ENCODE results near the gene INIP.

INIP gene

GRCh38 chr9:112703304-112703703 is 14.6 kb downstream of the INIP start:
- no peak overlapping the region for H4K91ac ChIP-seq (ENCODE audit: low read depth, low read length, poor library complexity)
- no peaks in the 10 kb centered on the region for H3K4me1 ChIP-seq (ENCODE audit: control insufficient read depth in 2 of 2, insufficient read depth in 1 of 2, low read depth in 1 of 2, low read length in 2 of 2)
- H4K8ac ChIP-seq (ENCODE audit: low read depth, low read length), result no peak overlapping the region
- no peak for DNase-seq (ENCODE audit: low spot score)
- no peak overlapping the region for H3K4me2 ChIP-seq (ENCODE audit: insufficient read depth, low read length, poor library complexity, severe bottlenecking)
- no peaks in the 10 kb centered on the region for H3K9me3 ChIP-seq (replicated peaks in 1 of 2; ENCODE audit: control insufficient read depth in 2 of 2, insufficient read depth in 1 of 2, low read depth in 1 of 2, low read length in 2 of 2)
- no peak overlapping the region for H3K4me3 ChIP-seq (ENCODE audit: low read length in 2 of 2)
- no peak overlapping the region for H3K9ac ChIP-seq (ENCODE audit: low read depth, low read length, poor library complexity)
- H2BK15ac ChIP-seq (ENCODE audit: low read length), result no peak overlapping the region
- H3K27ac ChIP-seq (replicated peaks; ENCODE audit: low read length), result no peak overlapping the region
- no peak overlapping the region for H3K14ac ChIP-seq (ENCODE audit: low read length)
- H2AFZ ChIP-seq (ENCODE audit: low read length), result no peak overlapping the region
- peaks cover 3 to 55% of the 10 kb centered on the region in 2 donors for H3K36me3 ChIP-seq (replicated peaks in 1 of 2; ENCODE audit: control insufficient read depth in 2 of 2, insufficient read depth in 2 of 2, low read length in 2 of 2)
- no peak overlapping the region for H3K18ac ChIP-seq (ENCODE audit: low read length)
- no peak overlapping the region for H2BK5ac ChIP-seq (ENCODE audit: low read length)
- no peak overlapping the region for H2AK5ac ChIP-seq (ENCODE audit: low read depth, low read length)
- H2BK12ac ChIP-seq (ENCODE audit: low read length), result no peak overlapping the region
- no CpG with 5 or more reads among the region's 2 CpGs for WGBS, 2 donors (ENCODE audit: extremely low coverage in 2 of 2, insufficient read length in 2 of 2, insufficient replicate concordance in 1 of 2)
- H3K23ac ChIP-seq (ENCODE audit: low read depth, low read length, poor library complexity), result no peak overlapping the region
- no peak overlapping the region for H3K4ac ChIP-seq (ENCODE audit: low read length)
- no peak overlapping the region for H2BK120ac ChIP-seq (ENCODE audit: low read depth, low read length)
- H3K79me1 ChIP-seq (ENCODE audit: low read depth, low read length), result peaks cover 1% of the 10 kb centered on the region
- H3K27me3 ChIP-seq (ENCODE audit: control insufficient read depth in 3 of 3, insufficient read depth in 3 of 3, low read depth in 1 of 3, low read length in 3 of 3), result no peaks in the 10 kb centered on the region

GRCh38 chr9:112700085-112700484 is 17.8 kb downstream of the INIP start:
- no peaks in the 10 kb centered on the region for H3K4me1 ChIP-seq (ENCODE audit: control insufficient read depth in 2 of 2, insufficient read depth in 1 of 2, low read depth in 1 of 2, low read length in 2 of 2)
- no peak overlapping the region for H3K27ac ChIP-seq (replicated peaks; ENCODE audit: low read length)
- H3K9me3 ChIP-seq (replicated peaks in 1 of 2; ENCODE audit: control insufficient read depth in 2 of 2, insufficient read depth in 1 of 2, low read depth in 1 of 2, low read length in 2 of 2), result peaks cover 0 to 5% of the 10 kb centered on the region in 2 donors
- H3K4me2 ChIP-seq (ENCODE audit: insufficient read depth, low read length, poor library complexity, severe bottlenecking), result no peak overlapping the region
- no peak overlapping the region for H4K91ac ChIP-seq (ENCODE audit: low read depth, low read length, poor library complexity)
- H4K8ac ChIP-seq (ENCODE audit: low read depth, low read length), result no peak overlapping the region
- no peak overlapping the region for H3K14ac ChIP-seq (ENCODE audit: low read length)
- H3K36me3 ChIP-seq (replicated peaks in 1 of 2; ENCODE audit: control insufficient read depth in 2 of 2, insufficient read depth in 2 of 2, low read length in 2 of 2), result peaks cover 5 to 80% of the 10 kb centered on the region in 2 donors
- H3K4ac ChIP-seq (ENCODE audit: low read length), result no peak overlapping the region
- H2AK5ac ChIP-seq (ENCODE audit: low read depth, low read length), result no peak overlapping the region
- H2BK120ac ChIP-seq (ENCODE audit: low read depth, low read length), result no peak overlapping the region
- H2BK5ac ChIP-seq (ENCODE audit: low read length), result no peak overlapping the region
- H2BK15ac ChIP-seq (ENCODE audit: low read length), result no peak overlapping the region
- H2AFZ ChIP-seq (ENCODE audit: low read length), result no peak overlapping the region
- no peak overlapping the region for H2BK12ac ChIP-seq (ENCODE audit: low read length)
- H3K27me3 ChIP-seq (ENCODE audit: control insufficient read depth in 3 of 3, insufficient read depth in 3 of 3, low read depth in 1 of 3, low read length in 3 of 3), result no peaks in the 10 kb centered on the region
- no peak overlapping the region for H3K9ac ChIP-seq (ENCODE audit: low read depth, low read length, poor library complexity)
- H3K23ac ChIP-seq (ENCODE audit: low read depth, low read length, poor library complexity), result no peak overlapping the region
- peaks cover 3% of the 10 kb centered on the region for H3K79me1 ChIP-seq (ENCODE audit: low read depth, low read length)
- H3K4me3 ChIP-seq (ENCODE audit: low read length in 2 of 2), result no peak overlapping the region
- DNase-seq (ENCODE audit: low spot score), result no peak
- H3K18ac ChIP-seq (ENCODE audit: low read length), result no peak overlapping the region

GRCh38 chr9:112699230-112699629 is 18.7 kb downstream of the INIP start:
- DNase-seq (ENCODE audit: low spot score), result no peak
- Histone ChIP-seq H4K91ac (ENCODE audit: low read depth, low read length, poor library complexity) (no peak overlapping the region), H2BK120ac (ENCODE audit: low read depth, low read length) (no peak overlapping the region), H3K9me3 (replicated peaks in 1 of 2; ENCODE audit: control insufficient read depth in 2 of 2, insufficient read depth in 1 of 2, low read depth in 1 of 2, low read length in 2 of 2) (peaks cover 0 to 5% of the 10 kb centered on the region in 2 donors), H3K4me3 (ENCODE audit: low read length in 2 of 2) (no peak overlapping the region), H3K4ac (ENCODE audit: low read length) (no peak overlapping the region), H3K18ac (ENCODE audit: low read length) (no peak overlapping the region), H3K14ac (ENCODE audit: low read length) (no peak overlapping the region), H4K8ac (ENCODE audit: low read depth, low read length) (no peak overlapping the region), H2AK5ac (ENCODE audit: low read depth, low read length) (no peak overlapping the region), H3K27ac (replicated peaks; ENCODE audit: low read length) (no peak overlapping the region), H3K36me3 (replicated peaks in 1 of 2; ENCODE audit: control insufficient read depth in 2 of 2, insufficient read depth in 2 of 2, low read length in 2 of 2) (peaks cover 5 to 76% of the 10 kb centered on the region in 2 donors), H3K23ac (ENCODE audit: low read depth, low read length, poor library complexity) (no peak overlapping the region), H2BK15ac (ENCODE audit: low read length) (no peak overlapping the region), H2AFZ (ENCODE audit: low read length) (no peak overlapping the region), H3K79me1 (ENCODE audit: low read depth, low read length) (peaks cover 2% of the 10 kb centered on the region), H3K4me1 (ENCODE audit: control insufficient read depth in 2 of 2, insufficient read depth in 1 of 2, low read depth in 1 of 2, low read length in 2 of 2) (no peaks in the 10 kb centered on the region), H3K9ac (ENCODE audit: low read depth, low read length, poor library complexity) (no peak overlapping the region), H2BK12ac (ENCODE audit: low read length) (no peak overlapping the region), H3K27me3 (ENCODE audit: control insufficient read depth in 3 of 3, insufficient read depth in 3 of 3, low read depth in 1 of 3, low read length in 3 of 3) (no peaks in the 10 kb centered on the region), H2BK5ac (ENCODE audit: low read length) (no peak overlapping the region), H3K4me2 (ENCODE audit: insufficient read depth, low read length, poor library complexity, severe bottlenecking) (no peak overlapping the region)
- WGBS, 2 donors (ENCODE audit: extremely low coverage in 2 of 2, insufficient read length in 2 of 2, insufficient replicate concordance in 1 of 2), result no CpG with 5 or more reads among the region's 5 CpGs

GRCh38 chr9:112696461-112696860 is 21.5 kb downstream of the INIP start:
- Histone ChIP-seq H3K9me3 (replicated peaks in 1 of 2; ENCODE audit: control insufficient read depth in 2 of 2, insufficient read depth in 1 of 2, low read depth in 1 of 2, low read length in 2 of 2) (peaks cover 0 to 5% of the 10 kb centered on the region in 2 donors), H2BK120ac (ENCODE audit: low read depth, low read length) (no peak overlapping the region), H3K27me3 (ENCODE audit: control insufficient read depth in 3 of 3, insufficient read depth in 3 of 3, low read depth in 1 of 3, low read length in 3 of 3) (no peaks in the 10 kb centered on the region), H2AK5ac (ENCODE audit: low read depth, low read length) (no peak overlapping the region), H4K91ac (ENCODE audit: low read depth, low read length, poor library complexity) (no peak overlapping the region), H3K36me3 (replicated peaks in 1 of 2; ENCODE audit: control insufficient read depth in 2 of 2, insufficient read depth in 2 of 2, low read length in 2 of 2) (peaks cover 7 to 83% of the 10 kb centered on the region in 2 donors), H3K4me3 (ENCODE audit: low read length in 2 of 2) (no peak overlapping the region), H4K8ac (ENCODE audit: low read depth, low read length) (no peak overlapping the region), H3K9ac (ENCODE audit: low read depth, low read length, poor library complexity) (no peak overlapping the region), H2BK12ac (ENCODE audit: low read length) (no peak overlapping the region), H3K4me1 (ENCODE audit: control insufficient read depth in 2 of 2, insufficient read depth in 1 of 2, low read depth in 1 of 2, low read length in 2 of 2) (no peaks in the 10 kb centered on the region), H3K79me1 (ENCODE audit: low read depth, low read length) (peaks cover 2% of the 10 kb centered on the region), H2BK15ac (ENCODE audit: low read length) (no peak overlapping the region), H3K18ac (ENCODE audit: low read length) (no peak overlapping the region), H2AFZ (ENCODE audit: low read length) (no peak overlapping the region), H3K23ac (ENCODE audit: low read depth, low read length, poor library complexity) (no peak overlapping the region), H2BK5ac (ENCODE audit: low read length) (no peak overlapping the region), H3K14ac (ENCODE audit: low read length) (no peak overlapping the region), H3K4ac (ENCODE audit: low read length) (no peak overlapping the region), H3K4me2 (ENCODE audit: insufficient read depth, low read length, poor library complexity, severe bottlenecking) (no peak overlapping the region), H3K27ac (replicated peaks; ENCODE audit: low read length) (no peak overlapping the region)
- no CpG with 5 or more reads among the region's 5 CpGs for WGBS, 2 donors (ENCODE audit: extremely low coverage in 2 of 2, insufficient read length in 2 of 2, insufficient replicate concordance in 1 of 2)
- DNase-seq (ENCODE audit: low spot score), result no peak
